Stimulated activated CD4-positive, alpha-beta T cell treated with anti-CD3 and anti-CD28 coated beads, Interleukin-2, amount 100 ng/mL, for 4 hours (primary cell): ENCODE results near the gene ITPRIPL2.
A peak's percentile ranks its signal among the peaks of the same experiment; 100 is the strongest.

ENCODE experiments used
- DNase-seq: peaks from one replicate; pipeline ENCODE4 v3.0.0-alpha.2; 2020; ENCODE audit warnings: low read depth

The ITPRIPL2 gene

GRCh38 chr16:19093631-19094541, 19.9 kb upstream of the ITPRIPL2 start:
- no peak for DNase-seq

DNA sequence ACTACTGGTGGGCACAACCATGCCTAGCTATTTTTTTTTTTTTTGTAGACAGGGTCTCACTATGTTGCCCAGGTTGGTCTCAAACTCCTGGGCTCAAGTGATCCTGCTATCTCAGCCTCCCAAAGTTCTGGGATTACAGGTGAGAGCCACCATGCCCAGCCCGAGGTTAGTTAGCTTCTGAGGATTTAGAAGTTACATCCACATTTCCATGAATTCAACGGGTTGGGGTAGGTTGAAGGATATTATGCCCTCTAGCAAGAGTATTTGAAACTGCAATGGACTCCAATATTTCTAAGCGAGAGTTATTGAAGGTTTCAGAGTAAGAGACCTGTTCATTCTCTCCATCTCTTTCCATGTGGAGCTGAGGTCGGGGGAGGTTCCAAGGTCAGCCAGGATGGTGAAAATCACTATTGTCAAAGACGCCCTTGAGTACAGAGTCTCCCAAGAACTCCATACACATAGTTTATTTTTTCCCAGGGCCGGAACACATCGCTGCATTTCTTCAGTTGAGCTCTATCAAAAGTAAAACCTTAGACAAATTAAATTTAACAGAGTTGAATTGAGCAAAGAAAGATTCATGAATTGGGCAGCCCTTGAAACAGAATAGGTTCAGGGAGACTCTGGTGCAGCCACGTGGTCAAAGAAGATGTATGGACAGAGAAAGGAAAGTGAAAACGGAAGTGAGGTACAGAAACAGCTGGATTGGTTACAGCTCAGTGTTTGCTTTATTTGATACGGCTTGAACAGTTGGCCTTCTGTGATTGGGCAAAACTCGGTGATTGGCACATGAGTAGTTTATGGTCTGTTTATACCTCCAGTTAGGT, 19.0 kb upstream of the ITPRIPL2 start:
- no peak for DNase-seq

DNA sequence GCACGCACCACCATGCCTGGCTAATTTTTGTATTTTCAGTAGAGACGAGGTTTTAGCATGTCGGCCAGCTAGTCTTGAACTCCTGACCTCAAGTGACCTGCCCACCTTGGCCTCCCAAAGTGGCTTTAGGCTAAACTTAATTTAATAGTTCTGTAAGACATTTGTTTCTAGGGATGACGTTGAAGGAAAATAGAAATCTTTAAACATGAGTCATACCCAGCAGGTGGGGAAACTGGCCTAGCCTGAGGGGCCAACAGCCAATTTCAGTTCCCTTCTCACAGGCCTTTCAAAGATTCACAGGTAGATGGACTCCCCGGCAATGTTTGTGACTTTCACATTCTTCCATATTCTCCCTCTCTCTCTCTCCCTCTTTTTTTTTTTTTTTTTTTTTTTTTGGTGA, 18.1 kb upstream of the ITPRIPL2 start:
- no peak for DNase-seq

DNA sequence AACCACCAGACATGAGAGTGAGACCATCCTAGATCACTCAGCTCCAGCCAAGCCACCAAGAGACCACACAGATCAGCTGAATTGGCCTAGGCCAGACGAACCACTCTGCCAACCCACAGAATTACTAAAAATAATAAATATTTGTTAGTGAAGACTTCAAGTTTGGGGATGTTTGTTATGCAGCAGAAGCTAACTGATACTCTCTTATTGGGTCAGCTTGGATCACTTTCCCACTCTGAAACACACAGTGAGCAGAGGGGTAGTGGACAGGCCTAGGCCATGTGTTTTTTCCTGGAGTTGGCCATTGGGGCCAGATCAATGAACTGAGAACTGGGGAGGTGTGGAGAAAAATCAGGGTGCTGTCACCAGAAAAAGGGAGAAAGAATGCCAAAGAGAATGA, 15.6 kb upstream of the ITPRIPL2 start:
- DNase-seq = no peak

- no peak for DNase-seq
Measured at GRCh38 chr16:19102187-19102872, 11.4 kb upstream of the ITPRIPL2 start.

DNA sequence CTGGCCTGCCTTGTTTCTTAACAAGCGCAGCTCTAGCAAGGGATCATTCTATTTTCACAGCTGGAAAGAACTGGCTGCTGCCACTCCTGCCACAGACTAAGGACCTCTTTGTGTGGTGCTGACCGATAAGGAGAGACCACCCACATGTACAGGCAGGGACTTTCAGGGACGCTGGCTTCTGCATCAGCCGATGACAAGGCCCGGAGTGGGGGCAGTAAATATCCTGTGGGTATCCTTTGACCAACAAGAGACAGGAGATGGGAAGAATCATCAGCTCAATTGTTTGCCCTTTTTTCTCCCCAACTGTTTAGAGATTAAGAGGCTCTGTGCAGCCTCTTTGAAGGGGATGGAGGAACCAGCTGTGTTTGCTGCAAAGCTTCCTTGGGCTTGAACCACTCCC, 9.2 kb upstream of the ITPRIPL2 start:
- DNase-seq = no peak

DNA sequence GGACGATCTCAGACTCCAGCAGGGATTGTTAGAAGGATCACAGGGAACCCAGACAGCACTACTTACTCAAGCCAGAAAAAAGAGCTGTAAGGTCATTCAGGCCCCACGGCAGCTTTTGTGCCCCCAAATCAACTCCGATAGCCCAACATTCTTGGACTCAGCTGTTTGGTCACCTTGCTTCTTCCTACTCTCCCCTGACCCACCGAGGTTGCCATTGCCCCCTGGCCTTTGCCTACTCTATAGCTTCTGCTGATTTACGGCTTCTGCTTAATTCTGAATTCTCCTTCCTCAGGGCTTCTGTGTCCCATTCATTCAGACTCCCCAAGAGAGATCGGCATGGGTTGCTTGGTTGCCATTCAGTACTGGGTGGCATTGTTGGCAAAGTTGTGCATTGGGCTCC, 8.6 kb upstream of the ITPRIPL2 start:
- no peak for DNase-seq

- DNase-seq = no peak
Measured at GRCh38 chr16:19105891-19106624, 7.7 kb upstream of the ITPRIPL2 start.

DNA sequence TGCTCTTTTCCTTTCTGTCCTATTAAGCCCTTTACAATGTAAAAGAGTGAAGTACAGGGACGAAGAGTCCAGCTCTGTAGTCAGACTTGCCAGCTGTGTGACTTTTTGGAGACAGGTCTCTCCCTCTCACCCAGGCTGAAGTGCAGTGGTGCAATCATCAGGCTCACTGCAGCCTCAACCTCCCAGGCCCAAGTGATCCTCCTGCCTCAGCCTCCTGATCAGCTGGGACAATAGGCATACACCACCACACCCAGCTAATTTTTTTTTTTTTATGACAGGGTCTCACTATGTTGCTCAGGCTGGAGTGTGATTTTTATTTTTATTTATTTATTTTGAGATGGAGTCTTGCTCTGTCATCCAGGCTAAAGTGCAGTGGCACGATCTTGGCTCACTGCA, 7.1 kb upstream of the ITPRIPL2 start:
- no peak for DNase-seq

DNA sequence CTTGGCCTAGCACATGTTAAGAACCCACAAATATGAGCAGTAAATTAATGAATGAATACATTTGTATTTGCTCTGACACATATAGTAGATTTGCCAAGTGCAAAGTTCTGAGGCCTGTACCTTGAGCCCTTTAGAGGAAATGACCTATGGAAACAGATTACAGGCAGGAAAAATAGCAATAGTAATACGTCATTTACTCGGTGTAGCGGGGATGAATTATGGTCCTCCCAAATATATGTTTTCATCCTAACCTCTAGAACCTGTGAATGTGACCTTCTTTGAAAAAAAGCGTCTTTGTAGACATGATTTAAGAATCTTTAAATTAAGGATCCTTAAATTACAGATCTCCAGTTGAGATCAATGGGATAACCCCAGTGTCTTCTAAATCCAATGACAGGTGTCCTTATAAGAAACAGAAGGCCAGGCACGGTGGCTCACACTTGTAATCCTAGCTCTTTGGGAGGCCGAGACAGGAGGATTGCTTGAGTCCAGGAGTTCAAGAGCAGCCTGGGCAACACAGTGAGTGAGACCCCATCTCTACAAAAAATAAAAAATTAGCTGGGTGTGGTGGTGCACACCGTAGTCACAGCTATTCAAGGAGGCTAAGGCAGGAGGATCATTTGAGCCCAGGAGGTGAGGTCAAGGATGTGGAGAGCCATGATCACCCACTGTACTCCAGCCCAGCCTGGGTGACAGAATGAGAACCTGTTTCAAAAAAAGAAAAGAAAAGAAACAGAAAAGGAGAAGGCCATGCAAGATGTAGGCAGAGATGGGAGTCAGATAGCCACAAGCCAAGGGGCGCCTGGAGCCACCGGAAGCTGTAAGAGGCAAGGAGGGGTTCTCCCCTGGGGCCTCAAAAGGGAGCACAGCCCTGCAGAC, 5.1 kb upstream of the ITPRIPL2 start:
- DNase-seq = no peak

- DNase-seq = no peak
Measured at GRCh38 chr16:19109288-19109664, 4.5 kb upstream of the ITPRIPL2 start.

- DNase-seq = no peak
Measured at GRCh38 chr16:19110537-19111360, 3.0 kb upstream of the ITPRIPL2 start.

GRCh38 chr16:19112099-19112407, 1.7 kb upstream of the ITPRIPL2 start:
- DNase-seq = no peak

- DNase-seq = no peak
Measured at GRCh38 chr16:19114359-19115147, 789 bp downstream of the ITPRIPL2 start.

DNA sequence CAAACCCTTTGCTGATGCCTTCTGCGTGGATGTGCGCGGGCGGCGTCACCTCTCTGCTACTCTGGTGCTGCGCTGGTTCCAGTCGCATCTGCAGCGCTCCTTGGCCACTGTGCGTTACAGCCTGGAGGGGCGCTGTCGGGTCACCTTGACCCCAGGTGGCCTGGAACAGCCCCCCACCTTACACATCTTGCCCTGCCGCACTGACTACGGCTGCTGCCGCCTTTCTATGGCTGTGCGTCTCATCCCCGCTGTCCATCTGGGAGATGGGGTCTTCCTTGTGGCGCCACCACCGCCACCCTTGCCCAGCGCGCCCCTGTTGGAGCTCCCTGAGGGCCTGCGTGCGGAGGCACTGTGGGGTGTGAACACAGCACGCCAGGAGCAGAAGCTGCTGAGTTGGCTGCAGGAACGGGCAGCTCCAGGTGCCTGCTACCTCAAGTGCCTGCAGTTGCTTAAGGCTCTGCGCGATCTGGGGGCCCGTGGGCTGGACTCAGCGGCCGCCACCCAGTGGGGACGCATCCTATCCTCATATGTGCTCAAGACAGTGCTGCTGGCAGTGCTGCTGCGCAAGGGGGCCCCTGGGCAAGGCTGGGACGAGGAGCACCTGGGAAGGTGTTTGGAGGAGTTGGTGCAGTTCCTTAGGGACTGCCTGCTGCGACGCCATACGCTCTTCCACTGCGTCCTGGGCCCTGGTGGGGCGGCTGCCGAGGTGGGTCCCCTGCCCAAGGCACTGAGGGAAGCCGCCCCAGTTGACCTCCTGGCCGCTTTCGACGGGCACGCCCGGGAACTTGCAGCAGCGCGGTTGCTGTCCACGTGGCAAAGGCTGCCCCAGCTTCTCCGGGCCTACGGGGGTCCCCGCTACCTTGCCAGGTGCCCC, 1.6 kb downstream of the ITPRIPL2 start:
- DNase-seq = no peak

GRCh38 chr16:19116711-19117449, 3.1 kb downstream of the ITPRIPL2 start:
- DNase-seq = no peak

GRCh38 chr16:19118938-19119431, 5.2 kb downstream of the ITPRIPL2 start:
- DNase-seq = peak; percentile 10
